Liver (tissue), 9 donors: Measurements from ENCODE around the gene CCDC106. TPM values are rescaled to one million over a fixed set of nuclear protein-coding genes. Genes with fewer than 3 reads are reported as not detected.

Experiments
- DNase-seq: peaks from one replicate; pipeline ENCODE4 v3.0.0-alpha.2; 2017; ENCODE audit warnings: low spot score
- H3K27ac ChIP-seq, 2 donors: one replicate each; pipeline ENCODE4 v1.7.0; 2013; ENCODE audit warnings: inconsistent platforms in 2 of 2, low read length in 2 of 2, control low read depth in 1 of 2, low read depth in 1 of 2, mild to moderate bottlenecking in 1 of 2
- H3K27me3 ChIP-seq, 4 donors: one replicate each; pipeline versions ENCODE4 v1.6.1 to v1.7.0; 2013; ENCODE audit warnings: low read length in 3 of 4, inconsistent platforms in 1 of 4, mild to moderate bottlenecking in 1 of 4, moderate library complexity in 1 of 4; ENCODE audit not compliant: control insufficient read depth in 4 of 4, insufficient read depth in 4 of 4
- H3K36me3 ChIP-seq, 4 donors: one replicate each; pipeline versions ENCODE4 v1.6.1 to v1.7.0; 2013; ENCODE audit warnings: low read length in 3 of 4, mild to moderate bottlenecking in 3 of 4, low read depth in 1 of 4, moderate library complexity in 1 of 4; ENCODE audit not compliant: control insufficient read depth in 4 of 4, insufficient read depth in 3 of 4
- H3K4me1 ChIP-seq, 4 donors: one replicate each; pipeline versions ENCODE4 v1.6.1 to v1.7.0; 2013; ENCODE audit warnings: low read length in 3 of 4, mild to moderate bottlenecking in 3 of 4, moderate library complexity in 1 of 4; ENCODE audit not compliant: control insufficient read depth in 4 of 4, insufficient read depth in 4 of 4
- H3K4me3 ChIP-seq, 3 donors: one replicate each; pipeline versions ENCODE4 v1.6.1 to v1.7.0; 2013; ENCODE audit warnings: low read length in 3 of 3, control low read depth in 1 of 3, low read depth in 1 of 3, mild to moderate bottlenecking in 1 of 3
- H3K9ac ChIP-seq, 2 donors: one replicate each; pipeline ENCODE4 v1.7.0; 2013; ENCODE audit warnings: low read length in 2 of 2, mild to moderate bottlenecking in 2 of 2, moderate library complexity in 2 of 2, control low read depth in 1 of 2, low read depth in 1 of 2
- H3K9me3 ChIP-seq, 4 donors: one replicate each; pipeline versions ENCODE4 v1.6.1 to v1.7.0; 2013; ENCODE audit warnings: low read length in 3 of 4; ENCODE audit not compliant: control insufficient read depth in 4 of 4
- ATF3 ChIP-seq: IDR thresholded peaks from 2 replicates; pipeline ENCODE4 v1.6.1; 2016; ENCODE audit warnings: antibody characterized with exemption
- CTCF ChIP-seq: fragments of 150-350 bp; IDR thresholded peaks from 2 replicates; pipeline ENCODE4 v1.5.1; 2017; ENCODE audit warnings: improper control_type of control experiment, low read depth, low read length; ENCODE audit not compliant: missing input control
- EGR1 ChIP-seq, 2 donors: IDR thresholded peaks; 2 replicates each; pipeline ENCODE4 v1.6.1; 2016 to 2018; ENCODE audit warnings: antibody characterized with exemption in 2 of 2, low read depth in 2 of 2
- FOXA2 ChIP-seq: IDR thresholded peaks from 2 replicates; pipeline ENCODE4 v1.6.1; 2016; ENCODE audit warnings: antibody characterized with exemption
- HNF4A ChIP-seq, 2 donors: conservative IDR thresholded peaks; 2 replicates each; pipeline ENCODE4 v1.6.1; 2016; ENCODE audit warnings: antibody characterized with exemption in 2 of 2, mild to moderate bottlenecking in 2 of 2
- HNF4G ChIP-seq: IDR thresholded peaks from 2 replicates; pipeline ENCODE4 v1.6.1; 2016; ENCODE audit warnings: antibody characterized with exemption
- JUND ChIP-seq, 2 donors: IDR thresholded peaks; 2 replicates each; pipeline ENCODE4 v1.6.1; 2016; ENCODE audit warnings: antibody characterized with exemption in 2 of 2
- NR2F2 ChIP-seq: IDR thresholded peaks from 2 replicates; pipeline ENCODE4 v1.6.1; 2016; ENCODE audit warnings: antibody characterized with exemption
- RAD21 ChIP-seq, 2 donors: IDR thresholded peaks; 2 replicates each; pipeline ENCODE4 v1.6.1; 2016; ENCODE audit warnings: antibody characterized with exemption in 2 of 2, mild to moderate bottlenecking in 2 of 2
- REST ChIP-seq: IDR thresholded peaks from 2 replicates; pipeline ENCODE4 v1.6.1; 2016; ENCODE audit warnings: antibody characterized with exemption, mild to moderate bottlenecking
- SP1 ChIP-seq: IDR thresholded peaks from 2 replicates; pipeline ENCODE4 v1.6.1; 2018; ENCODE audit warnings: antibody characterized with exemption, mild to moderate bottlenecking
- TAF1 ChIP-seq: conservative IDR thresholded peaks from 2 replicates; pipeline ENCODE4 v1.6.1; 2016; ENCODE audit warnings: antibody characterized with exemption, mild to moderate bottlenecking
- YY1 ChIP-seq: IDR thresholded peaks from 2 replicates; pipeline ENCODE4 v1.6.1; 2016; ENCODE audit warnings: antibody characterized with exemption, mild to moderate bottlenecking
- WGBS: extraction: QIAGEN DNeasy Blood & Tissue Kit; methylation state at CpG from one replicate; pipeline ENCODE4 v1.1.7; 2013; 5-methylcytosine and 5-hydroxymethylcytosine counted together
- polyA plus RNA-seq, 2 donors: library from polyadenylated mRNA; stranded (reverse) in 1 of 2; unstranded in 1 of 2; fragments of 200-250 nt in 1 of 2; fragments of >200 nt in 1 of 2; fragmentation: Nextera tagmentation in 1 of 2; extraction: Ambion mirVana in 1 of 2; gene quantifications; one replicate each; pipeline versions ENCODE4 v1.2.1 to v1.2.3, GENCODE V29; 2013 to 2015
- total RNA-seq, 2 donors: library from RNA; depleted of rRNA; stranded (reverse); fragments of >200 nt; gene quantifications; one replicate each; pipeline ENCODE4 v1.2.3, GENCODE V29; 2014
- donor health status: healthy.
- donor health status: healthy.
- donor health status: healthy.
- donor health status: healthy.
- donor health status: healthy.

The CCDC106 gene
- total and polyA plus RNA-seq, 4 donors, result 3.6 to 13.5 (median 5.9) TPM

- DNase-seq, result no peak
- 75% methylated on average over 13 of the region's 13 CpGs for whole genome bisulfite sequencing
Observed at GRCh38 chr19:55702131-55702627, 54.2 kb downstream of the CCDC106 start.

More at GRCh38 chr19:55702131-55702627, 54.2 kb downstream of the CCDC106 start:
- H3K36me3 ChIP-seq, result peaks cover 2 to 22% (median 3%) of the 10 kb centered on the region in 4 donors
- no peak overlapping the region for H3K4me3 ChIP-seq
- no peaks in the 10 kb centered on the region for H3K4me1 ChIP-seq
- H3K27me3 ChIP-seq, result no peaks in the 10 kb centered on the region
- no peaks in the 10 kb centered on the region for H3K9me3 ChIP-seq
- no peak overlapping the region for H3K27ac ChIP-seq
- TF ChIP-seq TAF1 (no peak), RAD21 (IDR thresholded peaks at IDR 0.05) (no peak), YY1 (no peak), EGR1 (IDR thresholded peaks at IDR 0.05; ENCODE audit: low read depth in 2 of 2) (no peak), REST (no peak), SP1 (no peak), CTCF (no peak), HNF4G (no peak), HNF4A (conservative IDR thresholded peaks at IDR 0.05) (no peak), FOXA2 (no peak), JUND (IDR thresholded peaks at IDR 0.05) (no peak), ATF3 (no peak), NR2F2 (no peak)
- no peak overlapping the region for H3K9ac ChIP-seq

Other genes starting within 250 kb of the CCDC106 start
- 10 to 100 TPM in 1 of 2 donors, 1 to 10 TPM in 1; 5.2 to 95.2 TPM for gene UBE2S, start 240.4 kb upstream of the CCDC106 start, total RNA-seq
- 1 to 10 TPM; 6.7 to 6.9 TPM for gene UBE2S, start 240.4 kb upstream of the CCDC106 start, polyA plus RNA-seq
- gene SHISA7, start 204.9 kb upstream of the CCDC106 start, total RNA-seq, result 1 to 10 TPM in 1 of 2 donors, not detected in 1; 1.6 TPM
- gene SHISA7, start 204.9 kb upstream of the CCDC106 start, polyA plus RNA-seq, result not detected
- 100 to 1,000 TPM in 1 of 2 donors, 10 to 100 TPM in 1; 49.1 to 101 TPM for gene ISOC2, start 186.6 kb upstream of the CCDC106 start, total RNA-seq
- gene ISOC2, start 186.6 kb upstream of the CCDC106 start, polyA plus RNA-seq, result 100 to 1,000 TPM; 136 to 181 TPM
- not detected for gene C19orf85, start 183.5 kb upstream of the CCDC106 start, total RNA-seq
- not detected for gene C19orf85, start 183.5 kb upstream of the CCDC106 start, polyA plus RNA-seq
- 1 to 10 TPM; 1.1 to 1.9 TPM for gene ZNF628, start 171.6 kb upstream of the CCDC106 start, total RNA-seq
- 1 to 10 TPM in 1 of 2 donors, under 1 TPM in 1; 0.99 to 4.4 TPM for gene ZNF628, start 171.6 kb upstream of the CCDC106 start, polyA plus RNA-seq
- 1 to 10 TPM; 1.4 to 3.7 TPM for gene NAT14, start 163.0 kb upstream of the CCDC106 start, total RNA-seq
- gene NAT14, start 163.0 kb upstream of the CCDC106 start, polyA plus RNA-seq, result 1 to 10 TPM; 2.6 to 3.5 TPM
- gene SSC5D, start 159.8 kb upstream of the CCDC106 start, total RNA-seq, result under 1 TPM; 0.19 to 0.84 TPM
- gene SSC5D, start 159.8 kb upstream of the CCDC106 start, polyA plus RNA-seq, result 1 to 10 TPM in 1 of 2 donors, under 1 TPM in 1; 0.08 to 1.0 TPM
- not detected for gene SBK2, start 111.1 kb upstream of the CCDC106 start, total RNA-seq
- not detected for gene SBK2, start 111.1 kb upstream of the CCDC106 start, polyA plus RNA-seq
- gene SBK3, start 102.7 kb upstream of the CCDC106 start, total RNA-seq, result not detected
- gene SBK3, start 102.7 kb upstream of the CCDC106 start, polyA plus RNA-seq, result under 1 TPM in 1 of 2 donors, not detected in 1; 0.03 TPM
- gene ZNF579, start 67.4 kb upstream of the CCDC106 start, total RNA-seq, result under 1 TPM; 0.92 to 0.93 TPM
- gene ZNF579, start 67.4 kb upstream of the CCDC106 start, polyA plus RNA-seq, result 1 to 10 TPM; 1.4 to 3.3 TPM
- 1 to 10 TPM; 2.2 to 2.3 TPM for gene FIZ1, start 48.7 kb upstream of the CCDC106 start, total RNA-seq
- 1 to 10 TPM; 1.1 to 4.3 TPM for gene FIZ1, start 48.7 kb upstream of the CCDC106 start, polyA plus RNA-seq
- 1 to 10 TPM; 6.7 to 8.8 TPM for gene ZNF524, start 47.9 kb upstream of the CCDC106 start, total RNA-seq
- 10 to 100 TPM; 11.5 to 12.3 TPM for gene ZNF524, start 47.9 kb upstream of the CCDC106 start, polyA plus RNA-seq
- 1 to 10 TPM; 1.4 to 1.8 TPM for gene ZNF865, start 42.6 kb upstream of the CCDC106 start, total RNA-seq
- 1 to 10 TPM in 1 of 2 donors, under 1 TPM in 1; 0.38 to 3.1 TPM for gene ZNF865, start 42.6 kb upstream of the CCDC106 start, polyA plus RNA-seq
- gene ZNF784, start 23.6 kb upstream of the CCDC106 start, total RNA-seq, result 1 to 10 TPM; 3.9 to 6.0 TPM
- gene ZNF784, start 23.6 kb upstream of the CCDC106 start, polyA plus RNA-seq, result 1 to 10 TPM in 1 of 2 donors, under 1 TPM in 1; 0.79 to 3.6 TPM
- gene ZNF580, start 7.2 kb upstream of the CCDC106 start, total RNA-seq, result 1 to 10 TPM; 2.6 to 5.0 TPM
- 1 to 10 TPM; 5.1 to 5.2 TPM for gene ZNF580, start 7.2 kb upstream of the CCDC106 start, polyA plus RNA-seq
- gene ZNF581, start 4.6 kb upstream of the CCDC106 start, total RNA-seq, result 1 to 10 TPM; 2.1 to 7.3 TPM
- 1 to 10 TPM; 4.8 to 5.6 TPM for gene ZNF581, start 4.6 kb upstream of the CCDC106 start, polyA plus RNA-seq
- 10 to 100 TPM; 49.4 to 66.6 TPM for gene U2AF2, start 6.8 kb downstream of the CCDC106 start, total RNA-seq
- 10 to 100 TPM in 1 of 2 donors, 1 to 10 TPM in 1; 8.6 to 53.1 TPM for gene U2AF2, start 6.8 kb downstream of the CCDC106 start, polyA plus RNA-seq
- gene EPN1, start 27.0 kb downstream of the CCDC106 start, total RNA-seq, result 100 to 1,000 TPM in 1 of 2 donors, 10 to 100 TPM in 1; 49.0 to 107 TPM
- 100 to 1,000 TPM in 1 of 2 donors, 10 to 100 TPM in 1; 18.6 to 117 TPM for gene EPN1, start 27.0 kb downstream of the CCDC106 start, polyA plus RNA-seq
- gene NLRP9, start 90.2 kb downstream of the CCDC106 start, total RNA-seq, result not detected
- gene NLRP9, start 90.2 kb downstream of the CCDC106 start, polyA plus RNA-seq, result not detected
- not detected for gene RFPL4A, start 110.9 kb downstream of the CCDC106 start, total RNA-seq
- gene RFPL4A, start 110.9 kb downstream of the CCDC106 start, polyA plus RNA-seq, result under 1 TPM; 0.12 to 0.82 TPM
- under 1 TPM in 1 of 2 donors, not detected in 1; 0.33 TPM for gene RFPL4AL1, start 120.9 kb downstream of the CCDC106 start, total RNA-seq
- gene RFPL4AL1, start 120.9 kb downstream of the CCDC106 start, polyA plus RNA-seq, result under 1 TPM in 1 of 2 donors, not detected in 1; 0.13 TPM
- under 1 TPM in 1 of 2 donors, not detected in 1; 0.33 TPM for gene NLRP11, start 183.8 kb downstream of the CCDC106 start, total RNA-seq
- gene NLRP11, start 183.8 kb downstream of the CCDC106 start, polyA plus RNA-seq, result under 1 TPM in 1 of 2 donors, not detected in 1; 0.28 TPM
- not detected for gene NLRP4, start 188.3 kb downstream of the CCDC106 start, total RNA-seq
- not detected for gene NLRP4, start 188.3 kb downstream of the CCDC106 start, polyA plus RNA-seq